Endodermal cell (in vitro differentiated cells): ENCODE data around the gene ABHD16A. TPM values are rescaled to one million over a fixed set of nuclear protein-coding genes. Genes with fewer than 3 reads are reported as not detected.

Source experiments
- DNase-seq: peaks from one replicate; pipeline ENCODE4 v3.0.0-alpha.2; 2017
- H3K27ac ChIP-seq: 2 replicates; pipeline ENCODE4 v1.5.1; 2013; ENCODE audit warnings: mild to moderate bottlenecking, low read depth, low read length, moderate library complexity
- H3K27me3 ChIP-seq: 2 replicates; pipeline ENCODE4 v1.6.1; 2013; ENCODE audit warnings: mild to moderate bottlenecking, low read length, moderate library complexity; ENCODE audit not compliant: insufficient read depth, control insufficient read depth, poor library complexity, severe bottlenecking
- H3K36me3 ChIP-seq: 2 replicates; pipeline ENCODE4 v1.7.0; 2013; ENCODE audit warnings: mild to moderate bottlenecking, low read length, moderate library complexity; ENCODE audit not compliant: control insufficient read depth, insufficient read depth
- H3K4me1 ChIP-seq: one replicate; pipeline ENCODE4 v1.7.0; 2013; ENCODE audit warnings: low read length; ENCODE audit not compliant: control insufficient read depth, insufficient read depth
- H3K4me3 ChIP-seq: 2 replicates; pipeline ENCODE4 v1.5.1; 2013; ENCODE audit warnings: mild to moderate bottlenecking, low read length, moderate library complexity
- H3K9ac ChIP-seq: 2 replicates; pipeline ENCODE4 v1.6.1; 2013; ENCODE audit warnings: mild to moderate bottlenecking, low read length, moderate library complexity; ENCODE audit not compliant: poor library complexity, severe bottlenecking; ENCODE audit errors: extremely low read depth
- H3K9me3 ChIP-seq: 2 replicates; pipeline ENCODE4 v1.6.1; 2013; ENCODE audit warnings: mild to moderate bottlenecking, low read length, moderate library complexity; ENCODE audit not compliant: control insufficient read depth
- H3K27ac Mint-ChIP-seq: 2 replicates; pipeline ENCODE4 v1.8.0; 2020; ENCODE audit warnings: mixed read lengths
- H3K27me3 Mint-ChIP-seq: 2 replicates; pipeline ENCODE4 v1.8.0; 2021; ENCODE audit warnings: mild to moderate bottlenecking, mixed read lengths; ENCODE audit not compliant: insufficient read depth
- H3K36me3 Mint-ChIP-seq: 2 replicates; pipeline ENCODE4 v1.8.0; 2020; ENCODE audit warnings: low read depth, mixed read lengths
- H3K4me1 Mint-ChIP-seq: 2 replicates; pipeline ENCODE4 v1.8.0; 2020; ENCODE audit warnings: mixed read lengths
- H3K4me3 Mint-ChIP-seq: 2 replicates; pipeline ENCODE4 v1.8.0; 2020; ENCODE audit warnings: mild to moderate bottlenecking, moderate library complexity, mixed read lengths
- H3K9me3 Mint-ChIP-seq: 2 replicates; pipeline ENCODE4 v1.8.0; 2020; ENCODE audit warnings: mild to moderate bottlenecking, mixed read lengths
- CTCF ChIP-seq: fragments of 200-600 bp; sonication (generic); conservative IDR thresholded peaks from 2 replicates; pipeline ENCODE4 v1.5.0; 2021; ENCODE audit warnings: antibody characterized with exemption, mild to moderate bottlenecking
- WGBS, 2 experiments: methylation state at CpG; one replicate each; pipeline versions ENCODE4 v1.1.5 to v1.1.7; 2013; ENCODE audit warnings: missing lambda C conversion rate in 2 of 2, mixed read lengths in 1 of 2; ENCODE audit not compliant: insufficient coverage in 1 of 2, insufficient read length in 1 of 2; 5-methylcytosine and 5-hydroxymethylcytosine counted together
- total RNA-seq, 2 donors: library from RNA; stranded (reverse); fragmentation: NEBNext Ultra II Directional in 1 of 2; extraction: Animal tissue kit (Norgen Biotek cat#: 25700) in 1 of 2; gene quantifications; 2 replicates in 1 of 2; 3 replicates in 1 of 2; pipeline ENCODE4 v1.2.1, GENCODE V29; 2021

ABHD16A gene
- total RNA-seq, 2 donors from 2014 or later = 38.3 to 59.5 TPM

- H3K4me3 ChIP-seq = no peak overlapping the region
- Mint-ChIP-seq H3K27ac (no peak overlapping the region), H3K4me1 (peaks cover 35% of the 10 kb centered on the region), H3K36me3 (peaks cover 19% of the 10 kb centered on the region), H3K4me3 (no peak overlapping the region), H3K9me3 (no peaks in the 10 kb centered on the region), H3K27me3 (no peaks in the 10 kb centered on the region)
- H3K27ac ChIP-seq = no peak overlapping the region
- no peaks in the 10 kb centered on the region for H3K27me3 ChIP-seq
- H3K4me1 ChIP-seq = peaks cover 7% of the 10 kb centered on the region
- no peak for DNase-seq
- 86 to 94% methylated on average over 2 to 3 of the region's 3 CpGs for WGBS, 2 experiments
- no peak for TF ChIP-seq CTCF
- peaks cover 5% of the 10 kb centered on the region for H3K36me3 ChIP-seq
- H3K9me3 ChIP-seq = no peaks in the 10 kb centered on the region
- H3K9ac ChIP-seq = no peak overlapping the region
Measured at GRCh38 chr6:31742894-31743293, 39.8 kb upstream of the ABHD16A start.

- no peak for DNase-seq
- no peaks in the 10 kb centered on the region for H3K27me3 Mint-ChIP-seq
- Histone ChIP-seq H3K4me3 (no peak overlapping the region), H3K27me3 (no peaks in the 10 kb centered on the region), H3K36me3 (peaks cover 5% of the 10 kb centered on the region), H3K9me3 (no peaks in the 10 kb centered on the region), H3K9ac (no peak overlapping the region), H3K27ac (no peak overlapping the region), H3K4me1 (peaks cover 11% of the 10 kb centered on the region)
- no peaks in the 10 kb centered on the region for H3K9me3 Mint-ChIP-seq
- peak overlapping the region; percentile 44 for H3K27ac Mint-ChIP-seq
- no peak overlapping the region for H3K4me3 Mint-ChIP-seq
- no peak for TF ChIP-seq CTCF
- H3K4me1 Mint-ChIP-seq = peaks cover 43% of the 10 kb centered on the region
- WGBS, 2 experiments = 94 to 100% methylated on average over 2 of the region's 2 CpGs
- peaks cover 12% of the 10 kb centered on the region for H3K36me3 Mint-ChIP-seq
Measured at GRCh38 chr6:31741815-31742214, 38.7 kb upstream of the ABHD16A start.

- WGBS, 2 experiments = 53 to 59% methylated on average over 18 to 29 of the region's 29 CpGs
- Mint-ChIP-seq H3K9me3 (no peaks in the 10 kb centered on the region), H3K27ac (peak overlapping the region; percentile 97), H3K36me3 (peaks cover 12% of the 10 kb centered on the region), H3K4me1 (peaks cover 47% of the 10 kb centered on the region), H3K4me3 (peak overlapping the region; percentile 99), H3K27me3 (no peaks in the 10 kb centered on the region)
- no peaks in the 10 kb centered on the region for H3K9me3 ChIP-seq
- peaks cover 13% of the 10 kb centered on the region for H3K4me1 ChIP-seq
- peaks cover 5% of the 10 kb centered on the region for H3K36me3 ChIP-seq
- no peak for TF ChIP-seq CTCF
- no peaks in the 10 kb centered on the region for H3K27me3 ChIP-seq
- peak overlapping the region; percentile 80 for H3K4me3 ChIP-seq
- DNase-seq = no peak
- peak overlapping the region; percentile 78 for H3K27ac ChIP-seq
- H3K9ac ChIP-seq = peak overlapping the region; percentile 64
Measured at GRCh38 chr6:31740397-31741223, 37.5 kb upstream of the ABHD16A start.
